ENCODE data around the gene PKD1. TPM values are rescaled to one million over a fixed set of nuclear protein-coding genes. Genes with fewer than 3 reads are reported as not detected.

The PKD1 gene
- polyA plus RNA-seq, 1 donor from 2014 or later, result 176 TPM

DNA sequence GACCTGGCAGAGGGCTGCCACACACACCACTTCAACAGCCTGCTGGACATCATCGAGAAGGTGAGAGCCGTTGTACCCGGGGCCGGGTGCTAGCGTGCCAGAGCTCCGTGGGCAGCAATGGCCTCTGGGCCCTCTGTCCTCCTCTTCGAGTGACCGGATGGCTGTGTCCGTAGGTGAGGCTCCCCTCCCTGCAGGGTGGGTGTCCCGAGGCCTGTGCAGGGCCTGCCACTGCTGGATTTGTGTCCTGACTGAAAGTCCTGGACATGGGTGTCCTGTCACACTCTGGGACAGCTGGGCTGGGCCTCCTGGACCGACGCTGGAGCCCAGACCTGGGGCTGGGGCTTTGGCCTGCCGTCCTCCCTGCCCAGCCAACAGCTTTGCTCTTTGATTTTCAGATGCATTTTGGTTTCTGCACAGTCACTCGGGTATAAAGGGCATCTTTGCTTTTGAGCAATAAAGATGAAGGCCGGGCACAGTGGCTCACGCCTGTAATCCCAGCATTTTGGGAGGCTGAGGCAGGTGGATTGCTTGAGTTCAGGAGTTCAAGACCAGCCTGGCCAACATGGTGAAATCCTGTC is 71.2 kb downstream of the PKD1 start (continued):
- TF ChIP-seq SMC3 (conservative IDR thresholded peaks at IDR 0.05; ENCODE audit: poor library complexity) (no peak), EP300 (conservative IDR thresholded peaks at IDR 0.05; ENCODE audit: poor library complexity, severe bottlenecking) (no peak), TAF1 (IDR thresholded peaks at IDR 0.05; ENCODE audit: low read depth) (no peak)

- Histone ChIP-seq H3K9me3 (ENCODE audit: low read length) (no peaks in the 10 kb centered on the region), H3K36me3 (ENCODE audit: insufficient read depth, low read length) (no peaks in the 10 kb centered on the region), H2AFZ (ENCODE audit: low read depth, low read length) (no peak overlapping the region), H3K9ac (ENCODE audit: low read length) (no peak overlapping the region), H3K27me3 (ENCODE audit: insufficient read depth, low read depth, low read length) (no peaks in the 10 kb centered on the region), H3F3A (ENCODE audit: insufficient read depth, low read length, poor library complexity, severe bottlenecking) (no peaks in the 10 kb centered on the region), H3K4me3 (ENCODE audit: low read length) (no peak overlapping the region), H4K20me1 (ENCODE audit: insufficient read depth) (no peaks in the 10 kb centered on the region), H3K9me2 (ENCODE audit: insufficient read depth, low read length) (no peaks in the 10 kb centered on the region), H3K79me2 (replicated peaks; ENCODE audit: insufficient read depth, low read length) (no peaks in the 10 kb centered on the region), H3K4me2 (ENCODE audit: low read length) (no peak overlapping the region), H3K27ac (ENCODE audit: low read length) (no peak overlapping the region)
- TF ChIP-seq REST (IDR thresholded peaks at IDR 0.05; ENCODE audit: borderline replicate concordance) (no peak), RAD21 (conservative IDR thresholded peaks at IDR 0.05) (no peak), EZH2 (IDR thresholded peaks at IDR 0.05; ENCODE audit: borderline replicate concordance, insufficient read depth, low read length, poor library complexity, severe bottlenecking) (no peak), MXI1 (conservative IDR thresholded peaks at IDR 0.05; ENCODE audit: poor library complexity, severe bottlenecking) (no peak), POLR2AphosphoS5 (IDR thresholded peaks at IDR 0.05) (no peak), EP300 (conservative IDR thresholded peaks at IDR 0.05; ENCODE audit: poor library complexity, severe bottlenecking) (no peak), SMC3 (conservative IDR thresholded peaks at IDR 0.05; ENCODE audit: poor library complexity) (no peak), CTCF (IDR thresholded peaks at IDR 0.05; ENCODE audit: poor library complexity, severe bottlenecking) (no peak), TAF1 (IDR thresholded peaks at IDR 0.05; ENCODE audit: low read depth) (no peak)
These were observed 71.8 kb downstream of the PKD1 start for GRCh38 chr16:2063861-2064260.

- H3F3A ChIP-seq (ENCODE audit: insufficient read depth, low read length, poor library complexity, severe bottlenecking), result no peaks in the 10 kb centered on the region
- no peaks in the 10 kb centered on the region for H3K79me2 ChIP-seq (replicated peaks; ENCODE audit: insufficient read depth, low read length)
- H4K20me1 ChIP-seq (ENCODE audit: insufficient read depth), result no peaks in the 10 kb centered on the region
- no peak overlapping the region for H2AFZ ChIP-seq (ENCODE audit: low read depth, low read length)
- no peaks in the 10 kb centered on the region for H3K36me3 ChIP-seq (ENCODE audit: insufficient read depth, low read length)
- H3K9ac ChIP-seq (ENCODE audit: low read length), result no peak overlapping the region
- no peaks in the 10 kb centered on the region for H3K9me3 ChIP-seq (ENCODE audit: low read length)
- no peak overlapping the region for H3K4me2 ChIP-seq (ENCODE audit: low read length)
- TF ChIP-seq RAD21 (conservative IDR thresholded peaks at IDR 0.05) (no peak), REST (IDR thresholded peaks at IDR 0.05; ENCODE audit: borderline replicate concordance) (no peak), EZH2 (IDR thresholded peaks at IDR 0.05; ENCODE audit: borderline replicate concordance, insufficient read depth, low read length, poor library complexity, severe bottlenecking) (no peak), EP300 (conservative IDR thresholded peaks at IDR 0.05; ENCODE audit: poor library complexity, severe bottlenecking) (no peak), CTCF (IDR thresholded peaks at IDR 0.05; ENCODE audit: poor library complexity, severe bottlenecking) (no peak), TAF1 (IDR thresholded peaks at IDR 0.05; ENCODE audit: low read depth) (no peak), SMC3 (conservative IDR thresholded peaks at IDR 0.05; ENCODE audit: poor library complexity) (no peak)
- H3K27ac ChIP-seq (ENCODE audit: low read length), result no peak overlapping the region
- no peak overlapping the region for H3K4me3 ChIP-seq (ENCODE audit: low read length)
- no peaks in the 10 kb centered on the region for H3K9me2 ChIP-seq (ENCODE audit: insufficient read depth, low read length)
- H3K27me3 ChIP-seq (ENCODE audit: insufficient read depth, low read depth, low read length), result no peaks in the 10 kb centered on the region
These were observed 72.9 kb downstream of the PKD1 start for GRCh38 chr16:2062801-2063200.

All from neural cell (in vitro differentiated cells).